ENCODE results near the gene GANAB. TPM values are rescaled to one million over a fixed set of nuclear protein-coding genes. Genes with fewer than 3 reads are reported as not detected.

The GANAB gene
- total RNA-seq, 1 donor from 2014 or later, result 99.7 TPM

DNA sequence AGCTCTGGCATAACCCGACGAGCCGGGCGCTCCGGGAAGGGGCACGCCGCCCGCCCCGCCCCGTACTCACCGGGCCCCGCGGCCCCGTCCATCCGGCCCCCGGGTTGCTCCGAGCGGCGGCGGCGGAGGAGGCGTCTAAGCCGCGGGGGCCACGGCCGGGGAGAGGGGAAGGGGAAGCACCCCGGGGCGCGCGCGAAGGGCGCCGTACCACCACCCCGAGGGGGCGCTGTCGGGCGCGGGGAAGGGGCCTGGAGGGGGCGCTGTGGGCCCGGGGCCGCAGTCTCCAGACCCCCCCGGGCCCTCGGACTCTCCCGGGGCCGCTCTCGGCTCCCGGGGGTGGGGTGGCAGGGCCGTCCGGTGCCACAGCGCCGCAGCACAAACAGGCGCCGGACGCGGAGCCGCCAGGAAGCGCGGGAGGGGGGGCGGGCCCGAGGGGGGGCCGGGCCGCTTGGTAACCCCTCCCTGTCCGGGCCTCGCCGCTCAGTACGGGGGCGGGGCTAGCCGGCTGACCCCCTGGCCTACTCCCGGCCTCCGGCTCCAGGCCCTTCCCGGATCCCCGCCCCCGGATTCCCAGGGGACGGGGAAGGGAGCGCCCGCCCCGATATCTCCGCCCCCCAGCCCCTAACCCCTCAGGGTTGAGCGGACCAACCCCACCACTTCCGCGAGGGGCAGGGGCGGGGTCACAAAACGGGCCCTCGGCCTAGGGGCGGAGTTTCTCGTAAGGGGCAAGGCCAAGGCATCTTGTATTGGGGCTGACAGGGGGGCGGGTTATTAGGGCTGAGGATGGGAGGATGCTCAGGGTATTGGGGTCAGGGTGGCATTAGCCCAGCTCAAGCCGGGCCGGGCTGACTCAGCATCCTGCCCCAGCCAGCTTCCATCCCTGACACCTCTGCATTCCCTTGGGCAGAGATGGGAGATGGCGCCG, 33.8 kb downstream of the GANAB start, which contains the start of the genes EML3 and ROM1:
Gene EML3 (minus strand): TSS at position 410 of the 925 bp plus-strand sequence. CDS start 318 bp downstream, at position 92.
Gene ROM1 (plus strand): TSS at position 892 of the 925 bp plus-strand sequence. CDS start 25 bp downstream, at position 917.
- H3K27ac ChIP-seq (ENCODE audit: low read depth, low read length), result peak within 1 kb of the TSS; percentile 83
- no peaks in the 10 kb centered on the region for H3K9me3 ChIP-seq (ENCODE audit: control insufficient read depth in 3 of 3, low read length in 3 of 3)
- peak within 1 kb of the TSS; percentile 68 to 83 (median 83) for H3K9ac ChIP-seq (ENCODE audit: low read depth in 1 of 3, low read length in 3 of 3)
- H3K4me1 ChIP-seq (ENCODE audit: control insufficient read depth in 3 of 3, insufficient read depth in 3 of 3, low read length in 3 of 3), result peaks cover 15 to 27% (median 21%) of the 10 kb centered on the region in 3 donors
- H3K36me3 ChIP-seq (ENCODE audit: control insufficient read depth in 3 of 3, insufficient read depth in 3 of 3, low read length in 3 of 3), result peaks cover 18 to 38% (median 22%) of the 10 kb centered on the region in 3 donors
- no peaks in the 10 kb centered on the region for H3K27me3 ChIP-seq (ENCODE audit: control insufficient read depth in 3 of 3, insufficient read depth in 3 of 3, low read length in 3 of 3)
- H3K4me3 ChIP-seq (ENCODE audit: low read length in 3 of 3), result peak within 1 kb of the TSS; percentile 62 to 86 (median 83)

GRCh38 chr11:62611705-62612365, 34.6 kb downstream of the GANAB start:
- peak overlapping the region; percentile 62 to 86 (median 83) for H3K4me3 ChIP-seq (ENCODE audit: low read length in 3 of 3)
- H3K27me3 ChIP-seq (ENCODE audit: control insufficient read depth in 3 of 3, insufficient read depth in 3 of 3, low read length in 3 of 3), result no peaks in the 10 kb centered on the region
- peak overlapping the region; percentile 83 for H3K27ac ChIP-seq (ENCODE audit: low read depth, low read length)
- peaks cover 15 to 27% (median 21%) of the 10 kb centered on the region in 3 donors for H3K4me1 ChIP-seq (ENCODE audit: control insufficient read depth in 3 of 3, insufficient read depth in 3 of 3, low read length in 3 of 3)
- H3K9ac ChIP-seq (ENCODE audit: low read depth in 1 of 3, low read length in 3 of 3), result peak overlapping the region; percentile 68 to 83 (median 83)
- H3K9me3 ChIP-seq (ENCODE audit: control insufficient read depth in 3 of 3, low read length in 3 of 3), result no peaks in the 10 kb centered on the region
- peaks cover 15 to 38% (median 17%) of the 10 kb centered on the region in 3 donors for H3K36me3 ChIP-seq (ENCODE audit: control insufficient read depth in 3 of 3, insufficient read depth in 3 of 3, low read length in 3 of 3)

DNA sequence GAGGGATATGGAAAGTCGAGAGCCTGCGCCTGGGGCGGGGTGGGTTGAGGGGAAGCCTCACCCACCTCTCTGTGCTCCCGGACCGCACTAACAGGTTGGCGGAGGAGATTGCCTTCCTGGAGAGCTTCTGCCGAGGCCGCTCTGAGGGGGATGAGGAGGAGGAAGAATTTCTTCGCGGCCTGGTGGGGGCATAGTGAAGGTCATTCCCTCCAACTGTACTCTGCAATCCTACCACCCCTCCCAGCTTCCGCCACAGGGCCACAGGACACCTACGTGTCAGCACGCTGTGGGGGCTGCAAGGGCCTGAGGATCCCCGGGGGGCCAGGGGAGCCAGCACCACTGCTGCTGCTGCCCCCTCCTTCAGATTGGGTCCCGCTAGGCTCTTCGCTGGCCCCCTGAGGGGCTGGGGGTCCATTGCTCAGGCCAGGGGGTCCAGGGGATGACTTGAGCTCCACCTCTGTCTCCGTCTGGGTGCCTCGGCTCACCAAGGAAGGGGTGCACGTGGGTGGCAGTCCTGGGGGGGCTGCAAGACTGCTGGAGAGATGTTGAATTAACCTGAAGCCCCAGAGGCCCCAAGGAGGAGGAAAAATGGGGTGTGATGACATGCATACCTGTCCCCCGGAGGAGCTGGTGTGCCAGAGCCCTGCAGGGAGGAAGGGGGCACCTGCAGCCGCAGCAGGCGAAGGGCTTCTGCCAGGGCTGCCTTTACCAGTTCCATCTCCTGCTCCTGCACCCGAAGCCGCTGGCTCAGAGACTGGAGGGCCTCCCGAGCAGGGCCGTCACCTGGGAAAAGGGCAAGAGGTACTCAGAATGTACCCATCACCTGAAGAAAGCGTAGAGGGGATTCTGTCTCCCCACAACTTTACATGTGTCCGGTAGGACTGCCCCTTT, 35.4 kb downstream of the GANAB start:
- peak overlapping the region; percentile 62 to 86 (median 83) for H3K4me3 ChIP-seq (ENCODE audit: low read length in 3 of 3)
- H3K36me3 ChIP-seq (ENCODE audit: control insufficient read depth in 3 of 3, insufficient read depth in 3 of 3, low read length in 3 of 3), result peaks cover 9 to 35% (median 16%) of the 10 kb centered on the region in 3 donors
- no peaks in the 10 kb centered on the region for H3K9me3 ChIP-seq (ENCODE audit: control insufficient read depth in 3 of 3, low read length in 3 of 3)
- H3K9ac ChIP-seq (ENCODE audit: low read depth in 1 of 3, low read length in 3 of 3), result peak overlapping the region; percentile 68 to 83 (median 83)
- H3K27ac ChIP-seq (ENCODE audit: low read depth, low read length), result peak overlapping the region; percentile 83
- peaks cover 15 to 27% (median 21%) of the 10 kb centered on the region in 3 donors for H3K4me1 ChIP-seq (ENCODE audit: control insufficient read depth in 3 of 3, insufficient read depth in 3 of 3, low read length in 3 of 3)
- H3K27me3 ChIP-seq (ENCODE audit: control insufficient read depth in 3 of 3, insufficient read depth in 3 of 3, low read length in 3 of 3), result no peaks in the 10 kb centered on the region

DNA sequence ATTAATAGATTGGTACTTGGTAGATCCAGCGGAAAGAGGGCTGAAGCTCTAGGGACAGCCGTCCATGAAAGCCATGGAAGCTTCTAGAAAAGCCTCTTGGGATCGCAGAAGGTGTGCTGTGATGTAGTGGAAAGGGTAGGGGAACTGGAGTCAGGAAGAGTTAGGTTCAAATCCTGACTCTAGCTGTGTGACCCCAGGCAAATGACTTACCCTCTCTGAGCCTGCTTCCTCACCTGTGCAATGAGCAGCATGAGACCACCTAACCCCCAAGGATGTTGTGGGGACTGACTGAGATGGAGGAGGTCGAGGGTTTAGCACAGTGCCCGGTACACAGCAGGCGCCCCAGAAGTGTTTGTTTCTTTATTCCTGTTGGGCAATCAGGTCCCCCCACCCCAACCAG, 36.0 kb downstream of the GANAB start:
- Histone ChIP-seq H3K4me1 (ENCODE audit: control insufficient read depth in 3 of 3, insufficient read depth in 3 of 3, low read length in 3 of 3) (peaks cover 15 to 27% (median 21%) of the 10 kb centered on the region in 3 donors), H3K36me3 (ENCODE audit: control insufficient read depth in 3 of 3, insufficient read depth in 3 of 3, low read length in 3 of 3) (peaks cover 15 to 35% (median 19%) of the 10 kb centered on the region in 3 donors), H3K27me3 (ENCODE audit: control insufficient read depth in 3 of 3, insufficient read depth in 3 of 3, low read length in 3 of 3) (no peaks in the 10 kb centered on the region), H3K27ac (ENCODE audit: low read depth, low read length) (no peak overlapping the region), H3K9ac (ENCODE audit: low read depth in 1 of 3, low read length in 3 of 3) (no peak overlapping the region), H3K4me3 (ENCODE audit: low read length in 3 of 3) (no peak overlapping the region), H3K9me3 (ENCODE audit: control insufficient read depth in 3 of 3, low read length in 3 of 3) (no peaks in the 10 kb centered on the region)

GRCh38 chr11:62608776-62609175, 37.6 kb downstream of the GANAB start:
- H3K9ac ChIP-seq (ENCODE audit: low read depth in 1 of 3, low read length in 3 of 3), result no peak overlapping the region
- H3K36me3 ChIP-seq (ENCODE audit: control insufficient read depth in 3 of 3, insufficient read depth in 3 of 3, low read length in 3 of 3), result peaks cover 15 to 28% (median 21%) of the 10 kb centered on the region in 3 donors
- H3K9me3 ChIP-seq (ENCODE audit: control insufficient read depth in 3 of 3, low read length in 3 of 3), result no peaks in the 10 kb centered on the region
- no peak overlapping the region for H3K4me3 ChIP-seq (ENCODE audit: low read length in 3 of 3)
- H3K27me3 ChIP-seq (ENCODE audit: control insufficient read depth in 3 of 3, insufficient read depth in 3 of 3, low read length in 3 of 3), result no peaks in the 10 kb centered on the region
- no peak overlapping the region for H3K27ac ChIP-seq (ENCODE audit: low read depth, low read length)
- H3K4me1 ChIP-seq (ENCODE audit: control insufficient read depth in 3 of 3, insufficient read depth in 3 of 3, low read length in 3 of 3), result peaks cover 15 to 27% (median 21%) of the 10 kb centered on the region in 3 donors

- Histone ChIP-seq H3K36me3 (ENCODE audit: control insufficient read depth in 3 of 3, insufficient read depth in 3 of 3, low read length in 3 of 3) (peaks cover 15 to 28% (median 21%) of the 10 kb centered on the region in 3 donors), H3K4me1 (ENCODE audit: control insufficient read depth in 3 of 3, insufficient read depth in 3 of 3, low read length in 3 of 3) (peaks cover 18 to 26% (median 21%) of the 10 kb centered on the region in 3 donors), H3K9ac (ENCODE audit: low read depth in 1 of 3, low read length in 3 of 3) (no peak overlapping the region)
Observed at GRCh38 chr11:62607714-62608113, 38.7 kb downstream of the GANAB start.

GRCh38 chr11:62605902-62606301, 40.5 kb downstream of the GANAB start:
- Histone ChIP-seq H3K27ac (ENCODE audit: low read depth, low read length) (no peak overlapping the region), H3K27me3 (ENCODE audit: control insufficient read depth in 3 of 3, insufficient read depth in 3 of 3, low read length in 3 of 3) (no peaks in the 10 kb centered on the region), H3K9me3 (ENCODE audit: control insufficient read depth in 3 of 3, low read length in 3 of 3) (no peaks in the 10 kb centered on the region), H3K4me3 (ENCODE audit: low read length in 3 of 3) (no peak overlapping the region), H3K36me3 (ENCODE audit: control insufficient read depth in 3 of 3, insufficient read depth in 3 of 3, low read length in 3 of 3) (peaks cover 15 to 28% (median 21%) of the 10 kb centered on the region in 3 donors), H3K4me1 (ENCODE audit: control insufficient read depth in 3 of 3, insufficient read depth in 3 of 3, low read length in 3 of 3) (peaks cover 15 to 18% (median 17%) of the 10 kb centered on the region in 3 donors), H3K9ac (ENCODE audit: low read depth in 1 of 3, low read length in 3 of 3) (no peak overlapping the region)

More at GRCh38 chr11:62607714-62608113, 38.7 kb downstream of the GANAB start:
- Histone ChIP-seq H3K27me3 (ENCODE audit: control insufficient read depth in 3 of 3, insufficient read depth in 3 of 3, low read length in 3 of 3) (no peaks in the 10 kb centered on the region), H3K4me3 (ENCODE audit: low read length in 3 of 3) (no peak overlapping the region), H3K9me3 (ENCODE audit: control insufficient read depth in 3 of 3, low read length in 3 of 3) (no peaks in the 10 kb centered on the region), H3K27ac (ENCODE audit: low read depth, low read length) (no peak overlapping the region)

DNA sequence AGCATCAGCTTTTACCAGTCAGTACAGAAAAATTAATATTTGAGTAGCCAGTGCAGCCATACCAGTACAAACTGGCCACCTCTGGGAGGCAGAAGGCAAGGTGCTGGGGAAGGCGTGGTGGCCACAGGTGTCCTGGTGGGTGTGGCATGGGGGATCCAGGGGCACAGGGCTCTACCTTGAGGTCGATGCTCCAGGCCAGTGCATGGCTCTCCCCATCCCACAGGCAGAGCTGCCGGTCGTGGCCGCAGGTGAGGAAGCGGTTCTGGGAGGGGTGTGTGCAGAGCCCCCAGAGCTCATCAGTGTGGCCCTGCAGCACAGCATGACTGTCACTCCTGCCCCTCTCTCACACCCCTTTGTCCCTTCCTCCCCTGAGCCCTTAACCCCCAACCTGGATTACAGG, 40.9 kb downstream of the GANAB start:
- H3K4me3 ChIP-seq (ENCODE audit: low read length in 3 of 3), result no peak overlapping the region
- no peak overlapping the region for H3K27ac ChIP-seq (ENCODE audit: low read depth, low read length)
- no peaks in the 10 kb centered on the region for H3K27me3 ChIP-seq (ENCODE audit: control insufficient read depth in 3 of 3, insufficient read depth in 3 of 3, low read length in 3 of 3)
- H3K9me3 ChIP-seq (ENCODE audit: control insufficient read depth in 3 of 3, low read length in 3 of 3), result no peaks in the 10 kb centered on the region
- peaks cover 15 to 26% (median 21%) of the 10 kb centered on the region in 3 donors for H3K36me3 ChIP-seq (ENCODE audit: control insufficient read depth in 3 of 3, insufficient read depth in 3 of 3, low read length in 3 of 3)
- H3K4me1 ChIP-seq (ENCODE audit: control insufficient read depth in 3 of 3, insufficient read depth in 3 of 3, low read length in 3 of 3), result peaks cover 18 to 22% (median 20%) of the 10 kb centered on the region in 3 donors
- H3K9ac ChIP-seq (ENCODE audit: low read depth in 1 of 3, low read length in 3 of 3), result no peak overlapping the region
